Urinary bladder (tissue), 4 donors: ENCODE results near the gene NRBP1. TPM values are rescaled to one million over a fixed set of nuclear protein-coding genes. Genes with fewer than 3 reads are reported as not detected.

Experiments
- DNase-seq: peaks from one replicate; pipeline ENCODE4 v3.0.0-alpha.2; 2015; ENCODE audit errors: extremely low spot score
- H3K27ac ChIP-seq: one replicate; pipeline ENCODE4 v1.5.1; 2013; ENCODE audit warnings: low read depth, mild to moderate bottlenecking, moderate library complexity
- H3K36me3 ChIP-seq: one replicate; pipeline ENCODE4 v1.6.1; 2013; ENCODE audit warnings: mild to moderate bottlenecking, moderate library complexity; ENCODE audit not compliant: insufficient read depth
- H3K4me1 ChIP-seq: one replicate; pipeline ENCODE4 v1.6.1; 2013; ENCODE audit warnings: mild to moderate bottlenecking, moderate library complexity; ENCODE audit not compliant: insufficient read depth
- H3K4me3 ChIP-seq: one replicate; pipeline ENCODE4 v1.5.1; 2013; ENCODE audit warnings: low read depth, low read length
- WGBS: extraction: QIAGEN DNeasy Blood & Tissue Kit; methylation state at CpG from one replicate; pipeline ENCODE4 v1.1.7; 2013; 5-methylcytosine and 5-hydroxymethylcytosine counted together
- polyA plus RNA-seq: library from polyadenylated mRNA; stranded (reverse); fragments of 200-250 nt; gene quantifications from one replicate; pipeline ENCODE4 v1.2.3, GENCODE V29; 2013
- total RNA-seq: library from RNA; depleted of rRNA; stranded (reverse); fragments of >200 nt; gene quantifications from one replicate; pipeline ENCODE4 v1.2.3, GENCODE V29; 2014
- donor health status: healthy with polysubstance abuse.
- donor health status: healthy.

NRBP1 gene
- 87.7 TPM for total RNA-seq
- polyA plus RNA-seq = 113 TPM

GRCh38 chr2:27428213-27428977 is at the start of gene NRBP1:
Gene NRBP1, plus strand, starts transcription at chr2:27428631. Its CDS starts 4,643 bp downstream, at chr2:27433274.
- Histone ChIP-seq H3K27ac (peak within 1 kb of the TSS; percentile 99), H3K4me1 (peaks cover 2% of the 10 kb centered on the region), H3K4me3 (peak within 1 kb of the TSS; percentile 98), H3K36me3 (no peaks in the 10 kb centered on the region)
- under 1% methylated on average over 75 of the region's 75 CpGs for whole genome bisulfite sequencing
- peak; percentile 83 for DNase-seq

- Histone ChIP-seq H3K4me3 (no peak overlapping the region), H3K36me3 (no peaks in the 10 kb centered on the region), H3K27ac (no peak overlapping the region), H3K4me1 (no peaks in the 10 kb centered on the region)
- no peak for DNase-seq
- WGBS = 81% methylated on average over 9 of the region's 9 CpGs
Measured at GRCh38 chr2:27378809-27379290, 49.6 kb upstream of the NRBP1 start.

GRCh38 chr2:27379383-27379835 is 49.0 kb upstream of the NRBP1 start:
- DNase-seq = no peak
- H3K4me3 ChIP-seq = no peak overlapping the region
- 79% methylated on average over 2 of the region's 2 CpGs for WGBS
- H3K36me3 ChIP-seq = no peaks in the 10 kb centered on the region
- H3K27ac ChIP-seq = no peak overlapping the region
- H3K4me1 ChIP-seq = no peaks in the 10 kb centered on the region

- H3K36me3 ChIP-seq = no peaks in the 10 kb centered on the region
- peak overlapping the region; percentile 86 for H3K27ac ChIP-seq
- no peaks in the 10 kb centered on the region for H3K4me1 ChIP-seq
- DNase-seq = no peak
- WGBS = under 1% methylated on average over 35 of the region's 35 CpGs
- peak overlapping the region; percentile 80 for H3K4me3 ChIP-seq
Measured at GRCh38 chr2:27379836-27380625, 48.4 kb upstream of the NRBP1 start.

GRCh38 chr2:27380626-27381545 is 47.5 kb upstream of the NRBP1 start, which contains the start of gene ZNF513:
Gene ZNF513, minus strand, starts transcription at chr2:27380734. Its CDS starts 208 bp downstream, at chr2:27380526.
- WGBS = 10% methylated on average over 67 of the region's 67 CpGs
- Histone ChIP-seq H3K4me1 (no peaks in the 10 kb centered on the region), H3K36me3 (no peaks in the 10 kb centered on the region), H3K4me3 (peak within 1 kb of the TSS; percentile 80), H3K27ac (peak within 1 kb of the TSS; percentile 93)
- DNase-seq = peak; percentile 92

GRCh38 chr2:27381577-27382181 is 46.8 kb upstream of the NRBP1 start:
- WGBS = 89% methylated on average over 10 of the region's 10 CpGs
- H3K4me3 ChIP-seq = no peak overlapping the region
- no peak for DNase-seq
- H3K4me1 ChIP-seq = no peaks in the 10 kb centered on the region
- peak overlapping the region; percentile 93 for H3K27ac ChIP-seq
- no peaks in the 10 kb centered on the region for H3K36me3 ChIP-seq

- no peak overlapping the region for H3K4me3 ChIP-seq
- no peaks in the 10 kb centered on the region for H3K4me1 ChIP-seq
- no peak overlapping the region for H3K27ac ChIP-seq
- DNase-seq = no peak
- WGBS = 93% methylated on average over 9 of the region's 9 CpGs
- no peaks in the 10 kb centered on the region for H3K36me3 ChIP-seq
Measured at GRCh38 chr2:27390822-27391679, 37.4 kb upstream of the NRBP1 start.

GRCh38 chr2:27393225-27393624 is 35.2 kb upstream of the NRBP1 start:
- H3K27ac ChIP-seq = no peak overlapping the region
- H3K36me3 ChIP-seq = no peaks in the 10 kb centered on the region
- 98% methylated on average over 33 of the region's 33 CpGs for WGBS
- no peak for DNase-seq
- no peak overlapping the region for H3K4me3 ChIP-seq
- H3K4me1 ChIP-seq = no peaks in the 10 kb centered on the region

- Histone ChIP-seq H3K4me3 (no peak overlapping the region), H3K36me3 (no peaks in the 10 kb centered on the region), H3K27ac (no peak overlapping the region), H3K4me1 (no peaks in the 10 kb centered on the region)
- DNase-seq = no peak
- WGBS = 96% methylated on average over 5 of the region's 5 CpGs
Measured at GRCh38 chr2:27398962-27399361, 29.5 kb upstream of the NRBP1 start.

GRCh38 chr2:27400348-27401135 is 27.9 kb upstream of the NRBP1 start:
- no peak overlapping the region for H3K4me3 ChIP-seq
- no peaks in the 10 kb centered on the region for H3K4me1 ChIP-seq
- H3K27ac ChIP-seq = no peak overlapping the region
- no peak for DNase-seq
- 94% methylated on average over 2 of the region's 2 CpGs for WGBS
- H3K36me3 ChIP-seq = peaks cover 2% of the 10 kb centered on the region

GRCh38 chr2:27407798-27408491 is 20.5 kb upstream of the NRBP1 start:
- Histone ChIP-seq H3K36me3 (peaks cover 2% of the 10 kb centered on the region), H3K4me1 (peaks cover 1% of the 10 kb centered on the region), H3K4me3 (peak overlapping the region; percentile 11), H3K27ac (no peak overlapping the region)
- 53% methylated on average over 16 of the region's 16 CpGs for WGBS
- no peak for DNase-seq
